CD4-positive, alpha-beta T cell treated with Interleukin-4 for 1 hour (primary cell): ENCODE results near the gene TM9SF4.

ENCODE experiments used
- DNase-seq, 2 donors: peaks; one replicate each; pipeline ENCODE4 v3.0.0-alpha.2; 2020 to 2022

TM9SF4 gene

GRCh38 chr20:32213870-32214269, 104.4 kb downstream of the TM9SF4 start:
- DNase-seq = no peak

GRCh38 chr20:32215147-32215546, 105.6 kb downstream of the TM9SF4 start:
- DNase-seq = no peak

GRCh38 chr20:32215729-32216128, 106.2 kb downstream of the TM9SF4 start:
- no peak for DNase-seq

GRCh38 chr20:32216179-32217142, 106.9 kb downstream of the TM9SF4 start:
- DNase-seq = no peak
